ENCODE data around the gene FAIM2. TPM values are rescaled to one million over a fixed set of nuclear protein-coding genes. Genes with fewer than 3 reads are reported as not detected.

Gene FAIM2
- total and polyA plus RNA-seq, 2 experiments from 2014 or later: 0.61 to 2.0 TPM

DNA sequence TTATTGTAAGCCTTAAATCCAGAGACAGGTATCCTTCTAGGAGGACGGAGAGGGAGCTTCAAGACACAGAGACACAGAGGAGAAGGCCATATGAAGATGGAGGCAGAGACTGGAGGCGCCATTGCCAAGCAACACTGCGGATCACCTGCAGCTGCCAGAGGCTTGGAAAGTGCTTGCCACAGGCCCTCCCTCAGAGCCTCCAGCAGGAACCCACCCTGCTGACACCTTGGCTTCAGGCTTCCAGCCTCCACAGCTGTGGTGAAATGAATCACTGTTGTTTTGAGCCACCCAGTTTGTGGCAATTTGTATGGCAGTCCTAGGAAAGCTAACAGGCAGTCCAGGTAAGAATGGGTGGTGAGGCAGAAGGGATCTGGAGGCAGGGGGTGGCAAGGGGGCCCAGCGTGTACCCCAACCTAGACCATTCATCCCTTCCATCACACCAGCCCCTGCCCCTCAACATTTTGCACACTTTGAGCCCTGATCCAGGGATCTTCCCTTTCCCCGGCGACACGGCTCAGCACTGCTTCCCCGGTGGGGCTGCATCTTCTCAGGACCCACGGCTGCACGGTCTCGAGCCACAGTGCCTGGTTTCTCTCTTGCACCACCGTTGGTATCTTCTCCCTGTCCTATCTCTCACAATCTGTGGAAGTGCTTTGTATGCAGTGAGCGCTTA, 38.5 kb downstream of the FAIM2 start:
- Mint-ChIP-seq H3K27me3 (ENCODE audit: insufficient read depth, low read depth, poor library complexity) (peaks cover 14% of the 10 kb centered on the region), H3K4me1 (peaks cover 7% of the 10 kb centered on the region), H3K4me3 (no peak overlapping the region), H3K27ac (no peak overlapping the region), H3K36me3 (ENCODE audit: low read depth) (no peaks in the 10 kb centered on the region), H3K9me3 (peaks cover 3% of the 10 kb centered on the region; the same call in 2 of the 3 replicates)
- Histone ChIP-seq H3K36me3 (ENCODE audit: insufficient read depth) (no peaks in the 10 kb centered on the region), H4K20me1 (replicated peaks; ENCODE audit: insufficient read depth) (no peaks in the 10 kb centered on the region), H3K4me1 (ENCODE audit: insufficient read depth) (no peaks in the 10 kb centered on the region; the same call in 1 of the 2 replicates), H3K27me3 (ENCODE audit: insufficient read depth) (no peaks in the 10 kb centered on the region), H3K79me2 (replicated peaks; ENCODE audit: insufficient read depth) (no peaks in the 10 kb centered on the region), H3K4me3 (no peak overlapping the region), H3K4me2 (no peak overlapping the region), H3F3A (replicated peaks; ENCODE audit: low read depth) (no peaks in the 10 kb centered on the region), H3K9me2 (ENCODE audit: insufficient read depth) (no peaks in the 10 kb centered on the region), H2AFZ (no peak overlapping the region), H3K27ac (ENCODE audit: low read depth) (no peak overlapping the region)
- ATAC-seq (no peak), DNase-seq (ENCODE audit: low spot score) (no peak)
- TF ChIP-seq ZNF331 (CRISPR knock-in tag; IDR thresholded peaks at IDR 0.05; ENCODE audit: low read depth): no peak
- TF ChIP-seq ZNF462 (CRISPR knock-in tag; IDR thresholded peaks at IDR 0.05): no peak
- TF ChIP-seq ETS1 (IDR thresholded peaks at IDR 0.05): no peak
- no peak for TF ChIP-seq NANOG (IDR thresholded peaks at IDR 0.05; ENCODE audit: borderline replicate concordance)
- no peak for TF ChIP-seq EZH2 (IDR thresholded peaks at IDR 0.05; ENCODE audit: low read depth, unreplicated experiment)
- TF ChIP-seq, protein P1, sequence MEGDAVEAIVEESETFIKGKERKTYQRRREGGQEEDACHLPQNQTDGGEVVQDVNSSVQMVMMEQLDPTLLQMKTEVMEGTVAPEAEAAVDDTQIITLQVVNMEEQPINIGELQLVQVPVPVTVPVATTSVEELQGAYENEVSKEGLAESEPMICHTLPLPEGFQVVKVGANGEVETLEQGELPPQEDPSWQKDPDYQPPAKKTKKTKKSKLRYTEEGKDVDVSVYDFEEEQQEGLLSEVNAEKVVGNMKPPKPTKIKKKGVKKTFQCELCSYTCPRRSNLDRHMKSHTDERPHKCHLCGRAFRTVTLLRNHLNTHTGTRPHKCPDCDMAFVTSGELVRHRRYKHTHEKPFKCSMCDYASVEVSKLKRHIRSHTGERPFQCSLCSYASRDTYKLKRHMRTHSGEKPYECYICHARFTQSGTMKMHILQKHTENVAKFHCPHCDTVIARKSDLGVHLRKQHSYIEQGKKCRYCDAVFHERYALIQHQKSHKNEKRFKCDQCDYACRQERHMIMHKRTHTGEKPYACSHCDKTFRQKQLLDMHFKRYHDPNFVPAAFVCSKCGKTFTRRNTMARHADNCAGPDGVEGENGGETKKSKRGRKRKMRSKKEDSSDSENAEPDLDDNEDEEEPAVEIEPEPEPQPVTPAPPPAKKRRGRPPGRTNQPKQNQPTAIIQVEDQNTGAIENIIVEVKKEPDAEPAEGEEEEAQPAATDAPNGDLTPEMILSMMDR (conservative IDR thresholded peaks at IDR 0.05; ENCODE audit: low read depth in 2 of 2): no peak
- no peak for TF ChIP-seq EZH2phosphoT487 (IDR thresholded peaks at IDR 0.05; ENCODE audit: unreplicated experiment)
- TF ChIP-seq POLR2AphosphoS5 (IDR thresholded peaks at IDR 0.05; ENCODE audit: low read depth): no peak
- TF ChIP-seq STAT1 (IDR thresholded peaks at IDR 0.05; ENCODE audit: unreplicated experiment): no peak
- no peak for TF ChIP-seq ZNF114 (CRISPR knock-in tag; IDR thresholded peaks at IDR 0.05)
- TF ChIP-seq, protein P2, sequence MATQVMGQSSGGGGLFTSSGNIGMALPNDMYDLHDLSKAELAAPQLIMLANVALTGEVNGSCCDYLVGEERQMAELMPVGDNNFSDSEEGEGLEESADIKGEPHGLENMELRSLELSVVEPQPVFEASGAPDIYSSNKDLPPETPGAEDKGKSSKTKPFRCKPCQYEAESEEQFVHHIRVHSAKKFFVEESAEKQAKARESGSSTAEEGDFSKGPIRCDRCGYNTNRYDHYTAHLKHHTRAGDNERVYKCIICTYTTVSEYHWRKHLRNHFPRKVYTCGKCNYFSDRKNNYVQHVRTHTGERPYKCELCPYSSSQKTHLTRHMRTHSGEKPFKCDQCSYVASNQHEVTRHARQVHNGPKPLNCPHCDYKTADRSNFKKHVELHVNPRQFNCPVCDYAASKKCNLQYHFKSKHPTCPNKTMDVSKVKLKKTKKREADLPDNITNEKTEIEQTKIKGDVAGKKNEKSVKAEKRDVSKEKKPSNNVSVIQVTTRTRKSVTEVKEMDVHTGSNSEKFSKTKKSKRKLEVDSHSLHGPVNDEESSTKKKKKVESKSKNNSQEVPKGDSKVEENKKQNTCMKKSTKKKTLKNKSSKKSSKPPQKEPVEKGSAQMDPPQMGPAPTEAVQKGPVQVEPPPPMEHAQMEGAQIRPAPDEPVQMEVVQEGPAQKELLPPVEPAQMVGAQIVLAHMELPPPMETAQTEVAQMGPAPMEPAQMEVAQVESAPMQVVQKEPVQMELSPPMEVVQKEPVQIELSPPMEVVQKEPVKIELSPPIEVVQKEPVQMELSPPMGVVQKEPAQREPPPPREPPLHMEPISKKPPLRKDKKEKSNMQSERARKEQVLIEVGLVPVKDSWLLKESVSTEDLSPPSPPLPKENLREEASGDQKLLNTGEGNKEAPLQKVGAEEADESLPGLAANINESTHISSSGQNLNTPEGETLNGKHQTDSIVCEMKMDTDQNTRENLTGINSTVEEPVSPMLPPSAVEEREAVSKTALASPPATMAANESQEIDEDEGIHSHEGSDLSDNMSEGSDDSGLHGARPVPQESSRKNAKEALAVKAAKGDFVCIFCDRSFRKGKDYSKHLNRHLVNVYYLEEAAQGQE (IDR thresholded peaks at IDR 0.05; ENCODE audit: unreplicated experiment): no peak
- TF ChIP-seq JUNB (IDR thresholded peaks at IDR 0.05; ENCODE audit: unreplicated experiment): no peak
- TF ChIP-seq CREB1 (CRISPR knock-in tag; IDR thresholded peaks at IDR 0.05; ENCODE audit: low read depth): no peak

Data from GM23338 (cell line).